Hepatocyte (in vitro differentiated cells): ENCODE results near the gene OR13F1. TPM values are rescaled to one million over a fixed set of nuclear protein-coding genes. Genes with fewer than 3 reads are reported as not detected.
"Not testable (repeated sequence)": the region's sequence is repeated elsewhere in the genome, so short reads cannot be mapped to it uniquely, and the experiment has no call there.

ENCODE experiments used
- DNase-seq: peaks from one replicate; pipeline ENCODE4 v3.0.0-alpha.2; 2016; ENCODE audit warnings: low spot score
- H2AFZ ChIP-seq: fragments of 200-600 bp; sonication (generic); 2 replicates; pipeline ENCODE4 v1.6.0; 2016; ENCODE audit warnings: antibody characterized with exemption, mild to moderate bottlenecking
- H3K27ac ChIP-seq: fragments of 200-600 bp; sonication (generic); 2 replicates; pipeline ENCODE4 v1.5.1; 2016; ENCODE audit warnings: mild to moderate bottlenecking
- H3K27me3 ChIP-seq: fragments of 200-600 bp; sonication (generic); 2 replicates; pipeline ENCODE4 v1.6.1; 2016
- H3K36me3 ChIP-seq: fragments of 200-600 bp; sonication (generic); replicated peaks from 2 replicates; pipeline ENCODE4 v1.5.1; 2016; ENCODE audit warnings: low read depth; ENCODE audit not compliant: insufficient read depth
- H3K4me1 ChIP-seq: fragments of 200-600 bp; sonication (generic); 2 replicates; pipeline ENCODE4 v1.5.1; 2016; ENCODE audit warnings: mild to moderate bottlenecking, moderate library complexity; ENCODE audit not compliant: insufficient read depth
- H3K4me2 ChIP-seq: fragments of 200-600 bp; sonication (generic); 2 replicates; pipeline ENCODE4 v1.6.0; 2016
- H3K4me3 ChIP-seq: fragments of 200-600 bp; sonication (generic); 2 replicates; pipeline ENCODE4 v1.5.1; 2016; ENCODE audit warnings: mild to moderate bottlenecking
- H3K79me2 ChIP-seq: fragments of 200-600 bp; sonication (generic); 2 replicates; pipeline ENCODE4 v1.6.0; 2017; ENCODE audit warnings: mild to moderate bottlenecking
- H3K9me2 ChIP-seq: fragments of 200-600 bp; sonication (generic); replicated peaks from 2 replicates; pipeline ENCODE4 v1.6.0; 2017; ENCODE audit warnings: mild to moderate bottlenecking; ENCODE audit not compliant: insufficient read depth
- H3K9me3 ChIP-seq: fragments of 200-600 bp; sonication (generic); 2 replicates; pipeline ENCODE4 v1.5.1; 2016; ENCODE audit warnings: low read depth, mild to moderate bottlenecking
- H4K20me1 ChIP-seq: fragments of 200-600 bp; sonication (generic); 2 replicates; pipeline ENCODE4 v1.6.0; 2016; ENCODE audit warnings: mild to moderate bottlenecking; ENCODE audit not compliant: insufficient read depth, poor library complexity, severe bottlenecking
- CTCF ChIP-seq: fragments of 200-600 bp; sonication (generic); IDR thresholded peaks from 2 replicates; pipeline ENCODE4 v1.5.1; 2016; ENCODE audit warnings: antibody characterized with exemption, mild to moderate bottlenecking; ENCODE audit not compliant: poor library complexity
- EZH2 ChIP-seq: fragments of 200-600 bp; sonication (generic); IDR thresholded peaks from 2 replicates; pipeline ENCODE4 v1.6.1; 2016; ENCODE audit warnings: antibody characterized with exemption, mild to moderate bottlenecking, borderline replicate concordance
- EZH2phosphoT487 ChIP-seq: fragments of 200-600 bp; sonication (generic); IDR thresholded peaks from one replicate; pipeline ENCODE4 v1.6.1; 2018; ENCODE audit warnings: antibody characterized with exemption, mild to moderate bottlenecking, low read depth, moderate library complexity; ENCODE audit not compliant: unreplicated experiment, severe bottlenecking
- WGBS: methylation state at CpG from one replicate; pipeline ENCODE4 v1.1.6; 2016; ENCODE audit warnings: low lambda C conversion rate; ENCODE audit errors: missing lambda C conversion rate; 5-methylcytosine and 5-hydroxymethylcytosine counted together
- polyA plus RNA-seq: library from polyadenylated mRNA; unstranded; fragments of >200 nt; fragmentation: Nextera tagmentation; extraction: Ambion mirVana; gene quantifications from 2 replicates; pipeline ENCODE4 v1.2.1, GENCODE V29; 2016
- total RNA-seq: library from RNA; depleted of rRNA; stranded (reverse); fragments of >200 nt; gene quantifications from 2 replicates; pipeline ENCODE4 v1.2.3, GENCODE V29; 2014

OR13F1 gene
- total and polyA plus RNA-seq, 2 experiments from 2014 or later = not detected

- no peak overlapping the region for H3K4me2 ChIP-seq
- no peak for DNase-seq
- no peaks in the 10 kb centered on the region for H3K27me3 ChIP-seq
Measured at GRCh38 chr9:104506565-104506964, 2.5 kb downstream of the OR13F1 start.

GRCh38 chr9:104514901-104515300 is 10.8 kb downstream of the OR13F1 start:
- H3K36me3 ChIP-seq = no peaks in the 10 kb centered on the region
- H3K4me2 ChIP-seq = no peak overlapping the region
- no peak for DNase-seq
- no peaks in the 10 kb centered on the region for H3K9me3 ChIP-seq
- no peaks in the 10 kb centered on the region for H3K9me2 ChIP-seq
- H4K20me1 ChIP-seq = no peaks in the 10 kb centered on the region
- no peaks in the 10 kb centered on the region for H3K4me1 ChIP-seq
- no peak overlapping the region for H2AFZ ChIP-seq
- no peak overlapping the region for H3K27ac ChIP-seq
- no peak for TF ChIP-seq CTCF
- TF ChIP-seq EZH2phosphoT487 = no peak
- no peak for TF ChIP-seq EZH2
- H3K27me3 ChIP-seq = no peaks in the 10 kb centered on the region
- no peaks in the 10 kb centered on the region for H3K79me2 ChIP-seq
- 72% methylated on average over 5 of the region's 5 CpGs for whole genome bisulfite sequencing
- no peak overlapping the region for H3K4me3 ChIP-seq

More at GRCh38 chr9:104506565-104506964, 2.5 kb downstream of the OR13F1 start:
- Histone ChIP-seq H3K9me2 (no peaks in the 10 kb centered on the region), H3K27ac (no peak overlapping the region), H3K79me2 (no peaks in the 10 kb centered on the region), H3K36me3 (no peaks in the 10 kb centered on the region), H2AFZ (no peak overlapping the region), H4K20me1 (no peaks in the 10 kb centered on the region), H3K4me1 (no peaks in the 10 kb centered on the region), H3K9me3 (no peaks in the 10 kb centered on the region), H3K4me3 (no peak overlapping the region)
- no peak for TF ChIP-seq CTCF
- no peak for TF ChIP-seq EZH2phosphoT487
- no peak for TF ChIP-seq EZH2

- not testable (repeated sequence) for H3K27me3 ChIP-seq, H3K9me2 ChIP-seq, H3K79me2 ChIP-seq, H3K27ac ChIP-seq, DNase-seq, H3K36me3 ChIP-seq, H4K20me1 ChIP-seq, H3K4me3 ChIP-seq, H3K4me1 ChIP-seq, H3K9me3 ChIP-seq, H3K4me2 ChIP-seq, H2AFZ ChIP-seq
- WGBS = 90% methylated on average over 10 of the region's 10 CpGs
Measured at GRCh38 chr9:104520241-104520640, 16.2 kb downstream of the OR13F1 start.

GRCh38 chr9:104527109-104527508 is 23.0 kb downstream of the OR13F1 start, which contains the start of gene OR13C4:
Gene OR13C4 (minus strand): TSS chr9:104527209. CDS start chr9:104527209, 0 bp downstream.
- H3K79me2 ChIP-seq = no peaks in the 10 kb centered on the region
- no peaks in the 10 kb centered on the region for H4K20me1 ChIP-seq
- H3K27ac ChIP-seq = no peak within 1 kb of the TSS
- H3K27me3 ChIP-seq = no peaks in the 10 kb centered on the region
- no peak within 1 kb of the TSS for H2AFZ ChIP-seq
- no peaks in the 10 kb centered on the region for H3K36me3 ChIP-seq
- DNase-seq = no peak
- TF ChIP-seq EZH2 = no peak
- no peak for TF ChIP-seq EZH2phosphoT487
- H3K4me3 ChIP-seq = no peak within 1 kb of the TSS
- H3K4me2 ChIP-seq = no peak within 1 kb of the TSS
- H3K9me2 ChIP-seq = peaks cover 1% of the 10 kb centered on the region
- no peaks in the 10 kb centered on the region for H3K4me1 ChIP-seq
- no peaks in the 10 kb centered on the region for H3K9me3 ChIP-seq

GRCh38 chr9:104536756-104537155 is 32.7 kb downstream of the OR13F1 start, which contains the start of gene OR13C3:
Gene OR13C3 (minus strand): TSS chr9:104536856. CDS start chr9:104536723, 133 bp downstream.
- Histone ChIP-seq H3K9me3 (no peaks in the 10 kb centered on the region), H2AFZ (no peak within 1 kb of the TSS), H3K36me3 (no peaks in the 10 kb centered on the region), H3K27ac (no peak within 1 kb of the TSS), H3K79me2 (no peaks in the 10 kb centered on the region), H3K9me2 (no peaks in the 10 kb centered on the region), H3K27me3 (no peaks in the 10 kb centered on the region), H3K4me1 (no peaks in the 10 kb centered on the region), H3K4me3 (no peak within 1 kb of the TSS), H3K4me2 (no peak within 1 kb of the TSS), H4K20me1 (no peaks in the 10 kb centered on the region)
- no peak for DNase-seq
- no peak for TF ChIP-seq CTCF
- no peak for TF ChIP-seq EZH2phosphoT487
- no peak for TF ChIP-seq EZH2
- 91% methylated on average over 5 of the region's 5 CpGs for WGBS
